Measurements from ENCODE around the gene TMEM218.
A peak's percentile ranks its signal among the peaks of the same experiment; 100 is the strongest.

The TMEM218 gene

GRCh38 chr11:125128450-125128849 lies 17.0 kb upstream of the TMEM218 start:
- H3K9ac ChIP-seq (ENCODE audit: low read depth, low read length) = no peak overlapping the region
- 0 out of 2 replicates have a peak, but pooled peaks cover 6% of the 10 kb centered on the region for H3K9me3 ChIP-seq (ENCODE audit: control insufficient read depth, insufficient read depth, low read length)
- H3K4me1 ChIP-seq (ENCODE audit: control insufficient read depth, insufficient read depth, low read length) = no peaks in the 10 kb centered on the region
- peaks cover 19% of the 10 kb centered on the region for H3K27me3 ChIP-seq (ENCODE audit: control insufficient read depth, insufficient read depth, low read length)
- H3K4me3 ChIP-seq (ENCODE audit: low read depth, low read length) = no peak overlapping the region
- no peaks in the 10 kb centered on the region for H3K36me3 ChIP-seq (ENCODE audit: control insufficient read depth, insufficient read depth, low read length)
- no peak overlapping the region for H3K27ac ChIP-seq (ENCODE audit: low read depth, low read length)

GRCh38 chr11:125124618-125124992 lies 13.2 kb upstream of the TMEM218 start:
- Histone ChIP-seq H3K4me1 (ENCODE audit: control insufficient read depth, insufficient read depth, low read length) (no peaks in the 10 kb centered on the region), H3K9me3 (ENCODE audit: control insufficient read depth, insufficient read depth, low read length) (0 out of 2 replicates have a peak, but pooled peaks cover 6% of the 10 kb centered on the region), H3K4me3 (ENCODE audit: low read depth, low read length) (no peak overlapping the region), H3K36me3 (ENCODE audit: control insufficient read depth, insufficient read depth, low read length) (no peaks in the 10 kb centered on the region), H3K9ac (ENCODE audit: low read depth, low read length) (no peak overlapping the region), H3K27ac (ENCODE audit: low read depth, low read length) (no peak overlapping the region), H3K27me3 (ENCODE audit: control insufficient read depth, insufficient read depth, low read length) (peaks cover 32% of the 10 kb centered on the region)

DNA sequence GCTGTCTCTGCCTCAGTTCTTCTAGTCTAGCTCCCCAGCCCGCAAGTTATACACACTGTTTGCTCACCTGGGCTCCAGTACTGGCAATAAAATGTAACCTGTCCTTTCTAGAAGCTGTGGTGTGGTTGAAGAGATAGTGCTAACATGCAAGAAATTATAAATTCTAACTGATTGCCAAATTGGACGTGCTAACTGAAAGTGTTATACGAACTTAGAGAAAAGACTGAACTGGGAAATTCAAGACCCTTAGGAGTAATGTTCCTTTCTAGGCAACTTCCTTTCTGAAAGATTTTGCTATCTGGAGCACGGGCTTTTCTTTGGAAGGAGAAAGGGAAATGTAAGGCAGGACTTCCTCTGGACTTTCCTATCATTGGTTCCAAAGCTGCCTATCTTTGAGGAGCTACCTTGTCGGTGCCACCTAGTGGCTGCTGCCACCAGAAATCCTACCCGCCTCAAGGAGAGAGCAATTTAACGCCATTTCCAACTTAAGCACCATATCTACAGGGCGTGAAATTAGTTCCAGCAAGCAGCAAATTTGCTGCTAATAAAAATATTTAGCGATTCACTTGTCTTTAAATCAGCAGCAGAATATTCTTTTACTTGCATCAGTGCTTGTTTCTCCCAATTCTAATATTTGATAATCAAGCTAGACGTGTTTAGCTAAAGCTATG lies 12.7 kb upstream of the TMEM218 start:
- Histone ChIP-seq H3K27ac (ENCODE audit: low read depth, low read length) (no peak overlapping the region), H3K9ac (ENCODE audit: low read depth, low read length) (no peak overlapping the region), H3K4me1 (ENCODE audit: control insufficient read depth, insufficient read depth, low read length) (no peaks in the 10 kb centered on the region), H3K9me3 (ENCODE audit: control insufficient read depth, insufficient read depth, low read length) (0 out of 2 replicates have a peak, but pooled peaks cover 6% of the 10 kb centered on the region), H3K36me3 (ENCODE audit: control insufficient read depth, insufficient read depth, low read length) (no peaks in the 10 kb centered on the region), H3K4me3 (ENCODE audit: low read depth, low read length) (no peak overlapping the region), H3K27me3 (ENCODE audit: control insufficient read depth, insufficient read depth, low read length) (peaks cover 32% of the 10 kb centered on the region)

- H3K36me3 ChIP-seq (ENCODE audit: control insufficient read depth, insufficient read depth, low read length) = no peaks in the 10 kb centered on the region
- H3K27me3 ChIP-seq (ENCODE audit: control insufficient read depth, insufficient read depth, low read length) = peaks cover 30% of the 10 kb centered on the region
- no peak overlapping the region for H3K4me3 ChIP-seq (ENCODE audit: low read depth, low read length)
- no peak overlapping the region for H3K9ac ChIP-seq (ENCODE audit: low read depth, low read length)
- H3K9me3 ChIP-seq (ENCODE audit: control insufficient read depth, insufficient read depth, low read length) = 0 out of 2 replicates have a peak, but pooled peaks cover 6% of the 10 kb centered on the region
- no peaks in the 10 kb centered on the region for H3K4me1 ChIP-seq (ENCODE audit: control insufficient read depth, insufficient read depth, low read length)
- no peak overlapping the region for H3K27ac ChIP-seq (ENCODE audit: low read depth, low read length)
Observed at GRCh38 chr11:125123194-125123946, 11.9 kb upstream of the TMEM218 start.

DNA sequence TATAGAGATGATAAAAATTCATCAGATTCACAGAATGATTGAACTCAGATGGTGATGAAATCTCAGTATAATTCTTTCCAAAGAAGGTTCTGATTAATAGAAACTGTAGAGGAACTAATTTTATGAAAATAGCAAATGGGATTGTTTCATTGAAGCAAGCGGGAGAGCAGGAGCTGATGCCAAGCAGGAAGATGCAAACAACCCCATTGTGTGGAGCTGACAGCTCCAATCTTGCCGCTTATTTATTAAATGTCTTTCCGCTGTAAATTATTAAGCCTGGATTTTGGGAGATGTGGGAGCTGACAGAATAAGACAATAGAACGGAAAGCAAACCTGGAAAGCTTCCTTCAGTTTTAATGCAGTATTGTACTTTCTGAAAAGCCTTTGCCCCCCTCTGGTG lies 6.0 kb upstream of the TMEM218 start:
- H3K27ac ChIP-seq (ENCODE audit: low read depth, low read length) = no peak overlapping the region
- no peaks in the 10 kb centered on the region for H3K9me3 ChIP-seq (ENCODE audit: control insufficient read depth, insufficient read depth, low read length)
- H3K4me1 ChIP-seq (ENCODE audit: control insufficient read depth, insufficient read depth, low read length) = no peaks in the 10 kb centered on the region
- H3K36me3 ChIP-seq (ENCODE audit: control insufficient read depth, insufficient read depth, low read length) = no peaks in the 10 kb centered on the region
- H3K9ac ChIP-seq (ENCODE audit: low read depth, low read length) = no peak overlapping the region
- peaks cover 15% of the 10 kb centered on the region; the same call in 1 of the 2 replicates for H3K27me3 ChIP-seq (ENCODE audit: control insufficient read depth, insufficient read depth, low read length)
- H3K4me3 ChIP-seq (ENCODE audit: low read depth, low read length) = no peak overlapping the region

DNA sequence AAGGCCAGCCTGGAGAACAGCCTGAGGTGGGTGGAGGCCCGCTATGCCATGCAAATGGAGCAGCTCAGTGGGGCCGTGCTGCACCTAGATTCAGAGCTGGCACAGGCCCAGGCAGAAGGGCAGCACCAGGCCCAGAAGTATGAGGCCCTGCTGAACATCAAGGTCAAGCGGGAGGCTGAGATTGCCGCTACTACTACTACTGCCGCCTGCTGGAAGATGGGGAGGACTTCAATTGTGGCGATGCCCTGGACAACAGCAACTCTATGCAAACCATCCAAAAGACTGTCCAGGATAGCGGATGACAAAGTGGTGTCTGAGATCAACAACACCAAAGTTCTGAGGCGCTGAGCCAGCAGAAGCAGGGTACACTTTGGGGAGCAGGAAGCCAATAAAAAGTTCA lies 3.1 kb upstream of the TMEM218 start:
- Histone ChIP-seq H3K27ac (ENCODE audit: low read depth, low read length) (no peak overlapping the region), H3K9ac (ENCODE audit: low read depth, low read length) (no peak overlapping the region), H3K4me3 (ENCODE audit: low read depth, low read length) (no peak overlapping the region), H3K36me3 (ENCODE audit: control insufficient read depth, insufficient read depth, low read length) (0 out of 2 replicates have a peak, but pooled peaks cover 2% of the 10 kb centered on the region), H3K9me3 (ENCODE audit: control insufficient read depth, insufficient read depth, low read length) (no peaks in the 10 kb centered on the region), H3K4me1 (ENCODE audit: control insufficient read depth, insufficient read depth, low read length) (peaks cover 10% of the 10 kb centered on the region), H3K27me3 (ENCODE audit: control insufficient read depth, insufficient read depth, low read length) (no peaks in the 10 kb centered on the region)

DNA sequence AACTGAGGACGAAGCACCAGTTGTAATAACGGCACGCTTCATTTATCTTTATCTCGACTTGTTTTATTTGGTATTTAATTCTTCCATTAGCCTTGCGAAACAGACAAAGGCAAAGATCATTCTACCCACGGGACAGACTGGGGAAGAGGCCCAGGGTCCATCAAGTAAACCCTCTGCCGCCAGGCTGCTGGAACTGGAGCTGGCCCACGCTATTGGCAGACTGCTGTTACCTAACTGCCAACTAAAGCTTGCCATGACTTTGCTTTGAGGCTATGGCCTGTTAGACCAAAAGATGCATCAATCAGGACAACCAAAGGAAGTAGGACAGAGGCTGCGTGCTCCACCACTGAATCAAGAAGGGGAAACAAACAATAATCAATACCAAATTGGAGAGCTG lies 780 bp upstream of the TMEM218 start:
- H3K9ac ChIP-seq (ENCODE audit: low read depth, low read length) = no peak overlapping the region
- peaks cover 3% of the 10 kb centered on the region; the same call in 1 of the 2 replicates for H3K9me3 ChIP-seq (ENCODE audit: control insufficient read depth, insufficient read depth, low read length)
- H3K36me3 ChIP-seq (ENCODE audit: control insufficient read depth, insufficient read depth, low read length) = peaks cover 2% of the 10 kb centered on the region; the same call in 1 of the 2 replicates
- no peaks in the 10 kb centered on the region for H3K27me3 ChIP-seq (ENCODE audit: control insufficient read depth, insufficient read depth, low read length)
- H3K4me3 ChIP-seq (ENCODE audit: low read depth, low read length) = peak overlapping the region; percentile 56
- H3K4me1 ChIP-seq (ENCODE audit: control insufficient read depth, insufficient read depth, low read length) = peaks cover 10% of the 10 kb centered on the region
- H3K27ac ChIP-seq (ENCODE audit: low read depth, low read length) = no peak overlapping the region

DNA sequence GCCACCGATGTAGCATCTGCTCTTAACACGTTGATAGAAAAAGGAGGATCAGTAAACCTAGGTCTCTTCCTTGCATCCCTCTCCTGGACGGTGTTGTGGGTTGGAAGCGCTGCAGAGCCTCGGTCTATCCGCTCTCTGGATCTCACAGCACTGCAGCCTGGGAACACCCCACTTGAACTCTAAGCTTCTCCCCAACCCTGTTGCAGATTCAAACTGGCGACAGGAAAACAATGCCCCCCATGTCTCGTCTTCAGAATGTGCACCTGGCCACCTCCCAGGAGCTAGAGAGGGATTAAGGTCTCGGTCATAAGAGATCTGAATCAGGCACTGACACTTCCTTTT lies 454 bp downstream of the TMEM218 start:
- H3K36me3 ChIP-seq (ENCODE audit: control insufficient read depth, insufficient read depth, low read length) = peaks cover 6% of the 10 kb centered on the region; the same call in 1 of the 2 replicates
- H3K27ac ChIP-seq (ENCODE audit: low read depth, low read length) = peak overlapping the region; percentile 69
- H3K9ac ChIP-seq (ENCODE audit: low read depth, low read length) = peak overlapping the region; percentile 63
- peaks cover 12% of the 10 kb centered on the region for H3K9me3 ChIP-seq (ENCODE audit: control insufficient read depth, insufficient read depth, low read length)
- H3K27me3 ChIP-seq (ENCODE audit: control insufficient read depth, insufficient read depth, low read length) = no peaks in the 10 kb centered on the region
- H3K4me1 ChIP-seq (ENCODE audit: control insufficient read depth, insufficient read depth, low read length) = peaks cover 10% of the 10 kb centered on the region
- peak overlapping the region; percentile 95 for H3K4me3 ChIP-seq (ENCODE audit: low read depth, low read length)

DNA sequence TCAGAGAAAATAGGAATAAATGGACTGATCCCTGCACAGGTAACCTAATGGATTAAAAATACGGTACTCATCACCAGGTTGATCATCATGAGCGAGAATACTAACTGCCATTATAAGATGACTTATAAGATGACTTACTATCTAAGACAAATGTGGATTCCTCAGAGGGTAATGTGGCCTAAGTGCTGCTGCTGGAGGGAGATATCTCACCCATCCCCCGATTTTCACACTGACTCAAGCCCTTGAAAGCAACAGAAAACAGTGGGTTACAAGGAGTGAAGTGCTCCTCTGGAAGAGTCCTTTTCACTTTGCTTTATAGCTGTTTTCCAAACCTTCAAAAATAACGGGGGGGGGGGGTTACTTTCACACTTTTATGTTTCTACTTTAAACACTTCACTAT lies 920 bp downstream of the TMEM218 start:
- Histone ChIP-seq H3K4me3 (ENCODE audit: low read depth, low read length) (peak overlapping the region; percentile 95), H3K9me3 (ENCODE audit: control insufficient read depth, insufficient read depth, low read length) (peaks cover 12% of the 10 kb centered on the region), H3K9ac (ENCODE audit: low read depth, low read length) (peak overlapping the region; percentile 63; the same call in 1 of the 2 replicates), H3K4me1 (ENCODE audit: control insufficient read depth, insufficient read depth, low read length) (peaks cover 10% of the 10 kb centered on the region), H3K27me3 (ENCODE audit: control insufficient read depth, insufficient read depth, low read length) (no peaks in the 10 kb centered on the region), H3K27ac (ENCODE audit: low read depth, low read length) (peak overlapping the region; percentile 69), H3K36me3 (ENCODE audit: control insufficient read depth, insufficient read depth, low read length) (peaks cover 6% of the 10 kb centered on the region; the same call in 1 of the 2 replicates)

DNA sequence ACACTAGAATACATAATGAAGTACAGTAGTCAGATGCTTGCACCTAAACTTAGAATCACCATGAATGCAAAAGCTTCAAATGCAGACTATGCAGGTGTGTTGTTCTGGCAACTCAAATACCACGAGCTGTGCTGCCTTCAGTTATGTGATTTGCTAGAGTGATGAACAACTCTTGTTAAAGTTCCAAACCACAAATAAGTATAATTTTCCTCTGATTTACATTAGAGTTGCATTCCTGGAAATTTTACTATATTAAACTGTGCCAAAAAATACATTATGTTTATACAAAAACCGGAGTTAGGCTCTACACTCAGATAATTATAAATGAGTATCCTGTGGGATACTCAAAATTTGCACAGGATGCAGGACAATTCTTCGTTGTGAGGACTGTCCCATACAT lies 3.0 kb downstream of the TMEM218 start:
- H3K27ac ChIP-seq (ENCODE audit: low read depth, low read length) = no peak overlapping the region
- H3K9ac ChIP-seq (ENCODE audit: low read depth, low read length) = no peak overlapping the region
- peaks cover 12% of the 10 kb centered on the region for H3K9me3 ChIP-seq (ENCODE audit: control insufficient read depth, insufficient read depth, low read length)
- no peaks in the 10 kb centered on the region for H3K27me3 ChIP-seq (ENCODE audit: control insufficient read depth, insufficient read depth, low read length)
- peaks cover 8% of the 10 kb centered on the region; the same call in 1 of the 2 replicates for H3K36me3 ChIP-seq (ENCODE audit: control insufficient read depth, insufficient read depth, low read length)
- H3K4me1 ChIP-seq (ENCODE audit: control insufficient read depth, insufficient read depth, low read length) = peaks cover 10% of the 10 kb centered on the region
- no peak overlapping the region for H3K4me3 ChIP-seq (ENCODE audit: low read depth, low read length)

DNA sequence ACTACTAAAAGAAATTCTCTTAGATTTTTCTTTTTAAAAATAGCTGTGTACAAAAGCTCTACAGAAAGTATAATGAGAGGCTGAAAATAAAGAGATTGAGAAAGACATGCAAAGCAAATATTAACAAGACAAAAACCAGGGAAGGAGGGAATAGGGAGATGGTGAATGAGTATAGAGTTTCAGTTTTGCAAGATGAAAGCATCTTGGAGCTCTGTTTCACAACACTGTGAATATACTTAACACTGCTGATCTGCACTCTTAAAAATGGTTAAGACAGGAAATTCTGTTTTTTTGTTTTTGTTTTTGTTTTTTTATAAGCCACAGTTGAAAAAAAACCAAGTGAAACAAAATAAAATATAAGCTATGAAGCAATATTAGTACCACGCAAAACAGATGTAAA lies 5.5 kb downstream of the TMEM218 start:
- Histone ChIP-seq H3K27ac (ENCODE audit: low read depth, low read length) (peak overlapping the region; percentile 33), H3K9me3 (ENCODE audit: control insufficient read depth, insufficient read depth, low read length) (peaks cover 12% of the 10 kb centered on the region), H3K27me3 (ENCODE audit: control insufficient read depth, insufficient read depth, low read length) (no peaks in the 10 kb centered on the region), H3K4me3 (ENCODE audit: low read depth, low read length) (no peak overlapping the region), H3K4me1 (ENCODE audit: control insufficient read depth, insufficient read depth, low read length) (peaks cover 6% of the 10 kb centered on the region), H3K9ac (ENCODE audit: low read depth, low read length) (no peak overlapping the region), H3K36me3 (ENCODE audit: control insufficient read depth, insufficient read depth, low read length) (peaks cover 24% of the 10 kb centered on the region; the same call in 1 of the 2 replicates)

All from HUES48 (cell line).